ENCODE data around the gene ARHGAP15.

GRCh38 chr2:143623231-143623908, 494.2 kb downstream of the ARHGAP15 start:
- TF ChIP-seq EZH2 (IDR thresholded peaks at IDR 0.05; ENCODE audit: borderline replicate concordance, insufficient read depth, low read length, poor library complexity, severe bottlenecking) (no peak), SMC3 (conservative IDR thresholded peaks at IDR 0.05; ENCODE audit: poor library complexity) (no peak)
